ENCODE measurements around the gene TMEM256.
A peak's percentile ranks its signal among the peaks of the same experiment; 100 is the strongest.

Gene TMEM256

DNA sequence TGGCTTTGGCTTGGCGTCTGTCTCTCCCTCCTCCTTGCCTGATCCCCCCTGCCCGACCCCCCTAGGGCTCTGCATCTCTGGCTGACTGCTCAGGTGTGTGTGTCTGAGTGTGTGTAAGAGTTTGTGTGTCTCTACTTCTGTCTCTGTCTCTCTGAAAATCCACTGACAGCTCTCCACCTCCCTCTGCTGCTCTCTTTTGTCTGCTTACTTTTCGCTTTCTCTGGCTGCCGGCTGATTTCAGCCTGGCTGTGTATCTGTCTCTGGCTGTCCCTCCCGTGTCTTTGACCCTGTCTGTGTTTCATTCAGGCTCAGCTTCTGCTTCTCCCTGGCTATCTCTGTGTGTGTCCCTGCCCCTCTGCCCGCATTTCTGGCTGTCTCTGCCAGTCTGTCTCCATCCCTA is 12.4 kb upstream of the TMEM256 start:
- TF ChIP-seq, protein P1, sequence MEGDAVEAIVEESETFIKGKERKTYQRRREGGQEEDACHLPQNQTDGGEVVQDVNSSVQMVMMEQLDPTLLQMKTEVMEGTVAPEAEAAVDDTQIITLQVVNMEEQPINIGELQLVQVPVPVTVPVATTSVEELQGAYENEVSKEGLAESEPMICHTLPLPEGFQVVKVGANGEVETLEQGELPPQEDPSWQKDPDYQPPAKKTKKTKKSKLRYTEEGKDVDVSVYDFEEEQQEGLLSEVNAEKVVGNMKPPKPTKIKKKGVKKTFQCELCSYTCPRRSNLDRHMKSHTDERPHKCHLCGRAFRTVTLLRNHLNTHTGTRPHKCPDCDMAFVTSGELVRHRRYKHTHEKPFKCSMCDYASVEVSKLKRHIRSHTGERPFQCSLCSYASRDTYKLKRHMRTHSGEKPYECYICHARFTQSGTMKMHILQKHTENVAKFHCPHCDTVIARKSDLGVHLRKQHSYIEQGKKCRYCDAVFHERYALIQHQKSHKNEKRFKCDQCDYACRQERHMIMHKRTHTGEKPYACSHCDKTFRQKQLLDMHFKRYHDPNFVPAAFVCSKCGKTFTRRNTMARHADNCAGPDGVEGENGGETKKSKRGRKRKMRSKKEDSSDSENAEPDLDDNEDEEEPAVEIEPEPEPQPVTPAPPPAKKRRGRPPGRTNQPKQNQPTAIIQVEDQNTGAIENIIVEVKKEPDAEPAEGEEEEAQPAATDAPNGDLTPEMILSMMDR (conservative IDR thresholded peaks at IDR 0.05; ENCODE audit: control insufficient read depth, insufficient read depth, low read depth, low read length), result peak; percentile 5
- H3K4me3 ChIP-seq (ENCODE audit: control insufficient read depth, low read depth, low read length), result no peak overlapping the region
- DNase-seq (ENCODE audit: low read depth), result no peak

DNA sequence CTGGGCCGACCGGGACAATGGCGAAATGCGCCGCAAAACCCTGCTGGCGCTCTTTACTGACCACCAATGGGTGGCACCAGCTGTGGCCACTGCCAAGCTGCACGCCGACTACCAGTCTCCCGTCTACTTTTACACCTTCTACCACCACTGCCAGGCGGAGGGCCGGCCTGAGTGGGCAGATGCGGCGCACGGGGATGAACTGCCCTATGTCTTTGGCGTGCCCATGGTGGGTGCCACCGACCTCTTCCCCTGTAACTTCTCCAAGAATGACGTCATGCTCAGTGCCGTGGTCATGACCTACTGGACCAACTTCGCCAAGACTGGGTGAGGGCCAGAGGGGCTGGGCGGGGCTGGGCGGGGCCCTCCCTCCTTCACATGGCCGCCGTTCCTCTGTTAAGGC is 11.9 kb upstream of the TMEM256 start:
- no peak for DNase-seq (ENCODE audit: low read depth)
- TF ChIP-seq, protein P1 (conservative IDR thresholded peaks at IDR 0.05; ENCODE audit: control insufficient read depth, insufficient read depth, low read depth, low read length), result no peak
- no peak overlapping the region for H3K4me3 ChIP-seq (ENCODE audit: control insufficient read depth, low read depth, low read length)

DNA sequence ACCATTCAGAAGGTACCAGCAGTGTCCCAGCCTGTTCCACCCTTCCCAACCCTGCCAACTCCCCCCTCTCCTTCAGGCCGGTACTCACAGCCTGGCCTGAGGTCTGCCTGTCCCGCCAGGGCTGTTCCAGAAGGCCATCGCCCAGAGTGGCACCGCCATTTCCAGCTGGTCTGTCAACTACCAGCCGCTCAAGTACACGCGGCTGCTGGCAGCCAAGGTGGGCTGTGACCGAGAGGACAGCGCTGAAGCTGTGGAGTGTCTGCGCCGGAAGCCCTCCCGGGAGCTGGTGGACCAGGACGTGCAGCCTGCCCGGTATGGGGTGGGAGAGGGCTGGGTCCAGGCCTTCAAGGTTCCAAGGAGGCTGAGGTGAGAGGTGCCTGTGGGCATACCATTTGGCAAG is 10.9 kb upstream of the TMEM256 start:
- no peak for DNase-seq (ENCODE audit: low read depth)
- TF ChIP-seq, protein P1 (conservative IDR thresholded peaks at IDR 0.05; ENCODE audit: control insufficient read depth, insufficient read depth, low read depth, low read length), result no peak
- no peak overlapping the region for H3K4me3 ChIP-seq (ENCODE audit: control insufficient read depth, low read depth, low read length)

- TF ChIP-seq, protein P1 (conservative IDR thresholded peaks at IDR 0.05; ENCODE audit: control insufficient read depth, insufficient read depth, low read depth, low read length), result no peak
- no peak overlapping the region for H3K4me3 ChIP-seq (ENCODE audit: control insufficient read depth, low read depth, low read length)
- peak; percentile 79 for DNase-seq (ENCODE audit: low read depth)
These were observed 9.6 kb upstream of the TMEM256 start for GRCh38 chr17:7413346-7413985.

GRCh38 chr17:7411427-7411750 is 7.5 kb upstream of the TMEM256 start:
- DNase-seq (ENCODE audit: low read depth), result no peak
- TF ChIP-seq, protein P1 (conservative IDR thresholded peaks at IDR 0.05; ENCODE audit: control insufficient read depth, insufficient read depth, low read depth, low read length), result no peak

GRCh38 chr17:7410634-7411426 is 6.9 kb upstream of the TMEM256 start:
- TF ChIP-seq, protein P1 (conservative IDR thresholded peaks at IDR 0.05; ENCODE audit: control insufficient read depth, insufficient read depth, low read depth, low read length), result no peak
- DNase-seq (ENCODE audit: low read depth), result no peak
- H3K4me3 ChIP-seq (ENCODE audit: control insufficient read depth, low read depth, low read length), result no peak overlapping the region

More at GRCh38 chr17:7411427-7411750, 7.5 kb upstream of the TMEM256 start:
- H3K4me3 ChIP-seq (ENCODE audit: control insufficient read depth, low read depth, low read length), result no peak overlapping the region

Measured in fibroblast of mammary gland (primary cell).